ENCODE results near the gene BANP.
"Not testable (repeated sequence)": the region's sequence is repeated elsewhere in the genome, so short reads cannot be mapped to it uniquely, and the experiment has no call there.

The BANP gene

GRCh38 chr16:87966685-87967185 is 15.5 kb downstream of the BANP start:
- no peak for DNase-seq

- no peak for DNase-seq
Measured at GRCh38 chr16:87968541-87968940, 17.3 kb downstream of the BANP start.

DNA sequence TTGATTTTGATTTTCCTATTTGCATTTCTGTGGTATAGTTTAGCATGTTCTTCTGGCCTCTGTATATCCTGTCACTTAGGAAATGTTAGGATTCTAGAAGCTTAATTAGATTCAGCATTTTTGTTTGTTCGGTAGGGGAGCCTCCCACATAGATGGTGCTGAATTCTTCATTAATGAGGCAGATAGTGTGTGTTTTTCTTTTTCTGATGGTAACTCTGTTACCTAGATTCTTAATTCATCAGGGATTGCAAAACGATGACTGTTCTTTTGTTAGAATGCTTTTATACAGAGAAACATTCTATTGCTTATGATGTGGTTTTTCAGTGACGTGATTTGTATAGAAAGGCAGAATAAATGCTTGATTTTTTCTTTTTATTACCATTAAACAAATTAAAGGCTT is 19.0 kb downstream of the BANP start:
- no peak for DNase-seq

- DNase-seq = no peak
Measured at GRCh38 chr16:87971933-87972332, 20.7 kb downstream of the BANP start.

- DNase-seq = no peak
Measured at GRCh38 chr16:87973717-87974116, 22.5 kb downstream of the BANP start.

DNA sequence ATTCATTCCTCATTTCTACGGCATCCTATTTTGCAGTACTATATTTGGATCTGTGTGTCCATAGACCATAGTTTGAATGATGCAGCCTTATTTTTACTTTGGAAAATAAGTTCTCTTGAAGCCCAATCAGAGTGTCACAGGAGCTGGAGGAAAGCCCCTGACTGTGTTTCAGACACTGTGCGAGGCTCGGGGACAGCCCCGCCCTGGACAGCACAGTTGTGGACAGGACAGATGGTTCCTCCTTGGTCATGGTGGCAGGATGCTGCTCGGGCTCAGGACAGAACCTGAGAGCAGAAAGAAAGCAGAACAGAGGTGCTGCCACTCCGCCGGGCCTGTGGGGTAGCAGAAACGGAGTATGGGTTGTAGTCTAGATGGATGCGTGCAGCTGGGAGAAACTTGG is 22.9 kb downstream of the BANP start:
- no peak for DNase-seq

DNA sequence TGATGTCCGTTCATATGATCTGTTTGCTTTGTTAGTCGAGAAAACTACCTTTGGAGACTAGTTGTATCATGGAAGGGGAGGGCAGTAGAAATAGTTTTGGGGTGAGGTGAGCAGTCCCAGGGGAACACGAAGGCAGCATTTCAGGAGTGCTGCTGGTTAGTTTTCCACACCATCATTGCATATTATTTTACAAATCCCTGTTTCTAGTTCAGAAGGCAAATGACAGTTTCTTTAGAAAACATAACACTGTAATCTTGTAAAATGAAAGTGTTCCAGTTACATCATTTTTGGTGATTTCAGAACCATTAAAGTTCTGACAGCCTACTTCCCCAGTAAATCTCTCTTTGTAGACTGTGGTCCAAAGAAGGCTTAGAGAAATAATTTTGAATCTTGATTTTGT is 25.4 kb downstream of the BANP start:
- no peak for DNase-seq

DNA sequence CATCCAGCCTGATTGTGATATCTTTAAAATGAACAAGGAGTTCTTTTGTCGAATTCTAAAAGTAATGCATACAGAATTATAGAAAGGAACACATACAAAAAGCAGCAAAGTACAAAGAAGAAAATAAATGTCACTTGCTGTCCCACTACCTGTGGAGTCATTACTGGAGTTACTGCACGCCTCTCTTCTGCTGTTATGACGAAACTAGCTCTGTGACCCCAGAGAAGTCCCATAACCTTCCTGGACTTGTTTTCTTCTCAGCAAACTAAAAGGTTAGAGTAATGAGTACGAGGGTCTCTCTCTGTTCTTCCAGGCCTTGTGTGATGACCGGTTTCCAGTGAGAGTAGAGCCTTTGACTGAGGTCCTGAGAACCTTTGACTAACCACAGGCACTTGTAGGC is 26.9 kb downstream of the BANP start:
- DNase-seq = no peak

- no peak for DNase-seq
Measured at GRCh38 chr16:87979352-87979751, 28.1 kb downstream of the BANP start.

DNA sequence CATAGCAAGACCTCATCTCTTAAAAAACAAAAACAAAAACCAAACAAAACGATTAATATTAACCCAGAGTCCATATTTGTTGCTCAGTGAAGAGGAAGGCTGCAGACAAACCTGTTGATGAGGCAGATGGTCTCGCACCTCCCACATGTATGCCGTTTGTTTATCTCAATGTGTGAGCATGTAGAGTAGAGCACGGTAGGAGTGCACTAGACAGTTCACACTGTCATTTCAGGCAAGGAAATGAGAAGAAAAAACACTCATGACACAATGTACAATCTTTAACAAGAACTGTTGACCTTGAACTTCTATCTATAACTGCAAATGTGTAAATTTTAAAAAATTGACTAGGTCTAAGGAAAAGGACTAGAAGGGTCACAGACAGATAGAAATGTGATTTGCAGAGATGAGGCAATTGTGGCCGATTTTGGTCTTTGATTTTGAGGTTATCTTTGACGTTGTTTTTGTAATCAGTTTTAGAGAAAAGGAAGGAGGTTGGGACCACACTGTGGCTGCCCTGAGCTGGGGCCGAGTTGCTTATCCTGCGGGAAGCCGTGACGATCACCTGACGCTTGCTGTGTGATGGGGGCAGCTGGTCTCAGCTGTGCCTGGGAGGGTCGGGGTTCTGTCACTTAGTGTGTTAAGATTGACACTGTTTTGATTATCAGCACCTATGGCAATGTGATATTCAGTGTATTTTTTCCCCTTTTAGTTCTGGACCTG is 28.8 kb downstream of the BANP start:
- not testable (repeated sequence) for DNase-seq

- DNase-seq = not testable (repeated sequence)
Measured at GRCh38 chr16:87981376-87981775, 30.1 kb downstream of the BANP start.

DNA sequence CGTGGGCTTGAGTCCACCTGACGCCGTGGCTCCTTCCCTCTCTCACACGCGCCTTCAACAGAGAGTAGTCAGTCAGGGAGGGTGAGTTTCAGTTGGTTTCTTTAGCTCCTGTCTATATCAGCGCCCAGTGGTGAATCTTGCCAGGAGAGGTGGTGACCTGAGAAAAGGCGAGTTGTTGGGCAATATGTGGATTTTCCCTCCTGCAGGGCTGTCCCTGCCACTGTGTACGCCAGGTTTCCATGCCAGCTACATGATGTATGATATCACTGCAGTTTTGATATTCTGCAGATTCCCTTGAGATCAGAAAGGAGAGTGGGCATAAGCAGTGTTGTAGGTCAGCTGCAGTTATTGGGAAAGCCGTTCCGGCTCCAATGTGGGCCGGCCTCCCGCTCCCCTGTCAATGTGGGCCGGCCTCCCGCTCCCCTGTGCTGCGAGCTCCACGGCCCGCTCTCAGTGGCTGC is 31.4 kb downstream of the BANP start:
- no peak for DNase-seq

- not testable (repeated sequence) for DNase-seq
Measured at GRCh38 chr16:87983072-87983736, 32.0 kb downstream of the BANP start.

- peak; percentile 41 for DNase-seq
Measured at GRCh38 chr16:87983737-87984097, 32.5 kb downstream of the BANP start.

DNA sequence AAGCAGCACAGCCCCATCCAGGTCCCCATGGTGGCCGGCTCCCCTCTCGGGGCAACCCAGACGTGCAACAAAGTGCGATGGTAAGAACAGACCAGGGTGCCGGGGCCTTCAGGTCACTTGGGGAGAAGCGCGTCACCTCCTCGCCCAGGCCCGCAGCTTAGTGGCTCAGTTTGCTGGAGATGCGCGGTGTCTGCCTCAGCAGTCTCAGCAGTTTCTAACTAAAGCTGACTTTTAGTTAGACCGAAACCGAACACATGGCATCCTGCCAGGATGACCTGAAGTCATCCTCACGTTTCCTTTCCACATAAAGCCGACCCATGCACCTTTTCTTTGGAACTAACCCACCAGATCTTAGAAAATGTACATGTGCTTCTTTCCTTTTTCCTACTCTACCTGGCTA is 32.9 kb downstream of the BANP start:
- not testable (repeated sequence) for DNase-seq

DNA sequence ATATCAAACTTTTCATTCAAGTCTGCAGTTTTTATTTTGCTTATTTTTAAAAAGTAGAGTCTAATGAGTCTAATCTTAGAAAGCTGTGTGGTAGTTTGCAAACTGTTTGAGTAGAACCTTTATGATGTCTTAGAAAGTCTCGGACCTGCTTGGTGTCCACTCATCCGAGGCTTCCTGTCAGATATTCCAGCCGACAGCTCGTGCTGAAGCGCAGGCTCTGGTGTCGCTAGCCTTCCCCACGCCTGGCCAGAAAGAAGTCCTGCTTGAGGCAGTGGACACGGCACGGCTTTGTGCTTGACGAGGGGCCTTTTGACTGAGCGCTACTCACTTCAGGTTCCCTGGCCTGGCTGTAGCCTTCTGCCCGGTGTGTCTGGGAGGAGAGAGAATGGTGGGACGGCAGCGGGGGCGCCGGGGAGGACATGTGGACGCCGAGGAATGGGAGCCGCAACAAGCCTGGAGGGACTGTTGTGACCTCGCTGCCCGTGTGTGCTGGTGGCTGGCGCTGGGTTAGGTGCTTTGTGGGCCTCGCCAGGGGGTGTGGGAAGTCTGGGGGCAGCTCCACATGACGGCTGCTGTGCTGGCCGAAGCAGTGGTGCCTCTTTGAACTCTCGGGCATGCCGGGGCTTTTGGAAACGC is 33.5 kb downstream of the BANP start:
- DNase-seq = no peak

- DNase-seq = not testable (repeated sequence)
Measured at GRCh38 chr16:87985493-87985892, 34.3 kb downstream of the BANP start.

DNA sequence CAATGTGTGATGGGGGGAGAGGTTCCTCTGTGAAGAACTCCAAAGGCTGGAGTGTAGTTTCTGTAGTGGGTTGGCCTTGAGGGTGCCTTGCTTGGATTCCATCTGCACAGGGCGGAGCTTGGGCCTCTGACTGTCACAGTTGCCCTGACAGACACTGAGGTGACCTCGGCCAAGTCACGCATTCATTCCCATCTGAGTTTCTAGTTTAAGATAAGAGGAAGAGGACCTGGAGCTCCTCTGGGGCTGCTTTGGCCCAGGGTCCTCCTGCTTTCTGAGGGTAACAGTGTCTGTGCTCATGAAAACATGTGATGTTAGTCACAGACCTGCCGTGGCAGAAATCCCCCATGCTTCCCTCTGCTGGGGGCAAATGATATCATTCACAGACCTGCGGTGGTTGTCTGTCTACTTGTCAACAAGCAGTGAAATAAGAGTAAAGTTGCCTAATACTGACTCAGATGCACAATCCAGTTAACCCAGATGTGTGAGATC is 35.2 kb downstream of the BANP start:
- DNase-seq = peak; percentile 80

GRCh38 chr16:87988596-87988995 is 37.4 kb downstream of the BANP start:
- not testable (repeated sequence) for DNase-seq

GRCh38 chr16:87990254-87990653 is 39.0 kb downstream of the BANP start:
- not testable (repeated sequence) for DNase-seq

DNA sequence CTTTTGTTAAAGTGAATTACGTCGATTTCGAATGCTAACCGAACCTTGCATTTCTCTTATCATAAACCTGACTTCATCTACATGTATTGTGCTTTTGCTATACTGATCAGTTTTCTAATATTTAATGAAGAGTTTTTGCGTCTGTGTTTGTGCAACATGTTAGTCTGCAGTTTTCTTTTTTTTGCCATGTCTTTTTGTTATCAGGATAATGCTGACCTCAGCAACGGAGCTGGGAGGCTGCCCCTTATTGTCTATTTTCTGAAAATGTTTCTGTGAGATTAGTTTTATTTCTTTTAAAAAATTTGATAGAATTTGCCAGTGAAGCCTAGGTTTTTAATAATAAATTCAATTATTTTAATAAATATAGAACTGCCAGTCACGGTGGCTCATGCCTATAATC is 40.9 kb downstream of the BANP start:
- not testable (repeated sequence) for DNase-seq

- DNase-seq = no peak
Measured at GRCh38 chr16:87993901-87994300, 42.7 kb downstream of the BANP start.

GRCh38 chr16:87995644-87996043 is 44.4 kb downstream of the BANP start:
- DNase-seq = no peak

Data from EL (cell line).